ENCODE measurements around the gene ATXN7L1.

The ATXN7L1 gene

DNA sequence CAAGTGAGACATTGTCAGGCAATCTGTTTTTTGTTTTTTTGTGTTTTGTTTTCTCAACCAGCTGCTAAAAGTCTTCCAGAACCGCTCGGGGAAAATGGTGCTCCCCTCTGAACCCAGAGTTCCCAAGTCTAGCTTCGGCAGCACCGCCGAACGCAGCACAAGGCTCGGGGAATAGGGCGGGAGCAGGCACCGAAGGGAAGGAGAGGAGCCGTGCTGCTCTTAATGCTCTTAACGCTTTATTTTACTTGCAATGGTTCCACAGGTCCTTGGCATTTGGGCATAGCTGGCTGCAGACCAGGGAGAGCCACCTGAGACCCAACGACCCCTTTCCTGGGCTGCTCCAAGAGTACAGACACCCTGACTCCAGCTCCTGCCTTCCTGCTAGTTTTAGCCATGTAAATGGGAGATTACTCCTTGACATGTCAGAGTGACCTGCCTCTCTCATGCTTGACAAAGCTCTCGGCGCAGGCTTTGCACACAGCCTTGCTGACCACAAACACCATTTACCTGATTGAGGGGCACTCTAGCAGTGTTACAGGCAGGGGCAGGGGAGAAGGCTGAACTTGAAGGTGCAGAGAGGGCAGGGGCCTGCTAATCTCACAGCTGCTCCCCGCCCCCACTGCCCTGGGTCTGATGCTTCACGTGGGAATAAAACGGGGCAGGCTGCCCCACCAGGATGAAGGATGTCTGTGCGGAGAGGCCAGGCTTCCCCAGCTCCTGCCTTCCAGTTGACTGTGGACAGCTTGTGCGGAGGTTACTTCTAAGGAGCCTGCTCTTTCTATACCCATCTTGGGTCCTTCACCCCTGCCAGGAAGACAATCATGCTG is 236.5 kb downstream of the ATXN7L1 start:
- no peak for DNase-seq

DNA sequence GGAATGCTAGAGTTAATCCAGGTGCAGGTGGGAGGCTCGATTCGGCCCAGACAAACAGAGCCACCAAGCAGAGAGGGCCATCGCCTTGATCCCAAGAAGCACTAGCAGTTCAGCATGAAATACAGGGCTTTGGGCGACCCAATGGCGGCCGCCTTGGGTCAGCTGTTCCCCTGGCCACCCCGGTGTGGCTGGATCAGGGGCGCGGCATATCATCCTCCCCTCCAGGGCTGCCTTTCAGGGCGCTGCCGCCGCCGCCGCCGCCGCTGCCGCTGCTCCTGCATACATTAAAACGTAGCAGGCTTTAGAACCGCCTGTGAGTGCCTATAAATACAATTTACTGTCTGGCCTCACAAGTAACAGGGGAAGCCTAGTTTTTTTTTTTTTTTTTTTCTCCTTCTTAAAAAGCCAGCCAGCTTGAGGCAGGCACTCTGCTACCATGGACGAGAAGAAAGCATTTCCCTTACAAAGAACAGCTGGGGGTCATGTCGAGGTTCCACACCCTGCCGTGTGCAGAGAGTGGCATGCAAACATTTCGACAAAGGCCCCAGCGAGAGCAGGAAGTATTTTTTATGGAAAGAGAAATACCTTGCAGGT is 237.4 kb downstream of the ATXN7L1 start:
- no peak for DNase-seq

DNA sequence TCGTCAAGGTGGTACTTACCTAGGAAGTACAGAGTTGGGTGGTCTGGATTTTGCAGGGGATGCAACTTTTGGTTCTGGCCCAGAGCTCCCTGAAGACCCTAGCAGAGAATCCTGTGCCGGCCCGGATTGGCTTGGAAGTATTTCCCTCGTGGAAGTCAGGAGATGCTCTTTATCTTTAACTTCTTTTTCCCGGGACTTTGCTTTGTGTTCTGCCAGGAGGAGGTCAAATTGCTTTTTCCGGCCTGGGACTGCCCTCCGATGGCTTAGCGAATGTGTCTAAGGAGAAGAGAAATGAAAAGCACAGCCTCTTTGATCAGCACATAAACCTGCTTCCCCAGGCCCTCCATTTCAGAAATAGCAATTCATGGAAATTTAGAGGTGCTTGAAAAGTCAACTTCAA is 238.1 kb downstream of the ATXN7L1 start:
- no peak for DNase-seq

DNA sequence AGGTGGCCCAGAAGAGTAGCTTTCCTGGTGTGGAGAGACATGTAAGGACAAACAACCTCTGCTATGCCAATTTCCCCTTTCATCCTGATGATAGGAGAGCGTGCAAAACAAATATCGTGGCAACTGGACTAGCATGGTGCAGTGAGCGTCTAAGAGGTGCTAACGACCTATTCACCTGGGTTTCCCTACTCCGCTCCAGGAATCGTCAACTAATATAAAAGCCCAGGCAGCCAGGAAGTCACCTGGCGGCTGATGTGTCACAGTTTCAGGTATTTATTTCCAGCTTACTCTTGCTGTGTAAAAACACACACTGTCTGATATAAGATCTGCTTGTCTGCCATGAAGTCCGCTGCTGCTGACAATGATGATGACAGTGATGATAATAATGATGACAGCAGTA is 238.6 kb downstream of the ATXN7L1 start:
- DNase-seq, result no peak

DNA sequence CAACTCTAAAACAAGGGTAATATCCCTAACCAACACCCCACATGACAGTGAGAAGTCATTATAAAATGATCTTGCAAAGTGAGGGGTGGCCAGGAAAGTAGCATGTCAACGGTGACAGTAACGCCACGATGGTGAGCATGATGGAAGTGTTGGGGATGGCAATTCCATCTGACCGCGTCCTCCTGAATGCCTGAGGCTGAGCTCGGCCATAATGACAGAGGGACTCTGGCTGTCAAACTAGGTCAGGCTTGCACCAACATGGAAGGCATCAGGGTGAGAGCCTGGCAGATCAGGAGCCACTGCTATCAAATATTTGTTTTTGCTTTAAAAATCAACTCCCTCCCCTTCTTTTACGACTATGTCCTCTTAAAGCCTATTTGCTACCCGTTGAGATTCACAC is 239.4 kb downstream of the ATXN7L1 start:
- DNase-seq, result no peak

DNA sequence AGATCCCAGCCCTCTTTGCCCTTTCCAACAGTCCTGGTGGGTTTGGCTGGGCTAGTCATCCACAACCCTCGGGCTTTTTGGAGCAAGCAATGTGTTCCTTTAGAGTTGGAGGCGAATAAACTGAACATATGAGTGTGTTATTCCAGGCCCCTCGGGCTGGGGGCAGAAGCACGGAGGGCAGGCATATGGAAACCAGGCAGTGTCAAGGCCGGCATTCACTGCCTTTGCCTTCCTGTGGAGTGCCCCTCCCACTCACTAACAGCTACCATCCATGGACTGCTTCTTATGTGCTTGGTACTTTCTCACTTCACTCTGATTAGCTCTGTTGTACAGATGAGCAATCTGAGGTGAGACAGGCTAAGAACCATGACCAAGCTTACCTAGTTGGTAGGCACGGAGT is 241.2 kb downstream of the ATXN7L1 start:
- no peak for DNase-seq

DNA sequence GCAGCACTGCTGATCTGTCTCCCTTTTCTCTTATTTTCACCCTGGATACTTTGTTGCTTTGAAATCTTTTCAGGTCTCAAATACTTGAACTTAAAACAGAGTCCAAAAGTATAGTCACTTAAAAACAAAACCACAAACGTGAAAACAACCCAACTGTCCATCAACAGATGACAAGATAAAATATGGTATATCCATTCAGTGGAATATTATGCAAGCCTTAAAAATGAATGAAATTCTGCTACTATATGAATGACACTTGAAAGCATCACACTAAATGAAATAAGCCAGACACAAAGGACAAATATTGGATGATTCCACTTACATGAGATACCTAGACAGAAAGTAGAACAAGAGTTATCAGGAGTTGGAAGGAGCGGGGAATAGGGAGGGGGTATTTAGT is 250.4 kb downstream of the ATXN7L1 start:
- DNase-seq, result no peak

DNA sequence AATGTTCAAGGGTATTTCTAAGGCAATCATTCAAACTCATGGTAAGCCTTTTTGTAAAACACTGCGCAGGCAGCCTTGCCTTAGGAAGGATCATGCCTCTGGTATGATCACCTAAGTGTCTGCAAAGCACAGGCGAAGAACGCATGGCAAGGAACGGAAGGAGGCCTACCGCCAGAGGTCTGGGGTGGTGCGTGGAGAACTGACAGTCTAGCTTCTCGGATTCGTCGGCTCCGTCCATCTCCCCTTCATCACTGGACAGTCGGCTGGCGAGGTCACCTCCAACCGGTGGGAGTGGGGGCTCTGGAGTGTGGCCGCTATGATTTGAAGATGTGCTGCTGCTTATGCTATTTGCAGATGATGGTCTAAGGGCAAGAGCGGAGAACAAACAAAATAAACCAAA is 252.5 kb downstream of the ATXN7L1 start:
- no peak for DNase-seq

DNA sequence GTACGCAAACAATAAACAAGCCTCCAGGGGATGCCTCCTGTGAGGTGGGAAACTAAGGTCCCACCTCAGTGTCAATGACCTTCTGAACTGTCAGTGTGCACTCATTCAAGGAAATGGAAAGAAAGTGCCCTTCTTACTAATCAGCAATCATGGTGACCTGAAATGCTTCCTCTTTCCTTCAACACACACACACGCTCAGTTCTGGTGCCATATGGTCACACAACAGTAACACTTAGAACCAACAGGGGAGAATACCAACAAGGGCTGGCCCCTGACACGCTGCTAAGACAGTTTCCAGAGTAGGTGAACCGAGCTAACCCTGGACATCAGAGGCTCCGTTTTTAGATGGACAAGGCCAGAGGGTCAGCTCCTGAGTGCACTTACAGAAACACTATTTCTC is 253.0 kb downstream of the ATXN7L1 start:
- DNase-seq, result no peak

DNA sequence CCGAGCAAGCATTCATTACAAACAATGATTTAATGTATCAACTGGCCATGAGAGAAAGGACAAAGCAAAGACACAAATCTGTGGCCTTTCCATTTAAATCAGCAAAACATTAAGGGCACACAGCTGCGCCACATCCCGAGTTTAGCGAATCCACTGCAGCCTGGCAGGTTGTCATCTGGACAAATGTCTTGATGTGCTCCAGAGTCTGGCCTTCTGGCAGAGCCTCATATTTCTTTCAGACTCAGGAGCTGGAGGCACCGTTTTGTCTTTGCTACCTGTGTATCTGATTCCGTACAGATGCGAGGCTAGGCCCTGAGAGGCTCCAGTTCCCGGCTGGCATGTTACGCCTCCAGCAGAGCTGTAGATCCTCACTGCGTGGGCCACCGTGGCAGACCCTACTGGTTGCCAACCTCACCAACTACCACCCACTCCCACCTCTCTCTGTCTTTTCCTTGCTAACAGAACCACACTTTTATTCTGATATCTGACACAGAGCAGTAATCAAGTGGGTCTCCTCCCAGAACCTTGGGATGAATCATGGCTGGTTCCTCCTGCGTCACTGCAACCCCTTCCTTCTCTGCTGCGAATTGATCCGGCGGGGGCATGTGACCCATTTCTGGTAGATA is 254.2 kb downstream of the ATXN7L1 start:
- DNase-seq, result no peak

DNA sequence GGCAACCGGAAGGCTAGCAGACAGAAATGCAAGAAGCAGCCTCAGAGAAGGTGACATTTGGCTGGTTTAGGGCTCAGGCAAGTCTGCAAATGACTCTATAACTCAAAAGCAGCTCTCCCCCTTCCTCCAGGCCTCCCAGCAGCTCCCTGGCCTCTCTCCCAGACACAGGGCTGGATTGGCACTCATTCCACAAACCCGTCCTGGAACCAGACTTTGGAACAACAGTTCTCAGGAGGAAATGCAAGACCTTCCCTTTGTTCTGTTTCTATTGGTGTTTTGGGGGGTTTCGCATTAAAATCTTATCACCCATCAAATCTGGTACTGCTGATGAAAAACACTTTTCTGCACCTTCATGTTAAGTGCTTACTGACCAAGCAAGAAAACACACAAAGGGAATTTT is 254.8 kb downstream of the ATXN7L1 start:
- DNase-seq, result no peak

DNA sequence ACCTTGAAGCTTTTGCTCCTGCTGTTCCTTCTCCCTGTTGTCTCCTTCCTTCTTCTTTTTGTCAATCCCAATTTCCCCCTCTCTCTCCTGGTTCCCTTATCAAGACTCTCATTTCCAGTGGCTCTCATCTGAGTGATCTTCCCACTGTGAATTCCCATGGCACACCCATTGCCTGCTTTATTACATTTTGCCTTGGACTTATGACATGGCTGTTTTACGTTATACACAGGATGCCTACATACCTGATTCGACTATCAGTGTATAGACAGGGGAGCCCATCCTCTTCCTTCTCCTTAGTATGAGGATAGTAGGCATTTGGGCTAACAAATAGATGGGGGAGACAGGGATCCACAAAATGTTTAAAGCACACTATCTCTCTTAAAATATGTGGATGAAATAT is 255.2 kb downstream of the ATXN7L1 start:
- no peak for DNase-seq

DNA sequence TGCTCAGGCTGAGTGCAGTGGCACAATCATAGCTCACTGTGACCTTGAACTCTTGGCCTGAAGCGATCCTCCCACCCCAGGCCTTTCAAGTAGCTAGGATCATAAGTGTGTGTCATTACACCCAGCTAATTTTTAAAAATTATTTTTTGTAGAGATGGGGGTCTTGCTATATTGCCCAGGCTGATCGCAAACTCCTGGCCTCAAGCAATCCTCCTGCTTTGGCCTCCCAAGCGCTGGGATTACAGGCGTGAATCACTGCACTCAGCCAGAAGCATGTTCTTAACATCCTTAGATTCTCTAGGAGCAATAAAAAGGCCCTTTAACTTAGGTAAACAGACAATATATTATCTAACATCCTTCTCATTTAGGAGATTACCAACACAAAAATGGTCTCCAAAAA is 256.8 kb downstream of the ATXN7L1 start:
- DNase-seq, result no peak

DNA sequence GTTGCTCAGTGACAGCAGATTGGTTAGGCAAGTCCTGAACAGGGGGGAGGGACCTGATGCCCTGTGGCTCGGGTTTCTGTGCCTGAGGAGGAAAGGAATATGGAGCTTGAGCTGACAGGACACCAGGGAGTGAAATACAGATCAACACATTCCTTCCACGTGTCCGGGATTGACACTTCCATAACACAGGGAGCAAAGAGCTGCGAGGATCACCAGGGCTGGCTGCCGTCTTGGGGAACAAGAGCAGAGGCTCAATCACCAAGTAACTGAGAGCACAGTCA is 258.4 kb downstream of the ATXN7L1 start:
- DNase-seq, result no peak

DNA sequence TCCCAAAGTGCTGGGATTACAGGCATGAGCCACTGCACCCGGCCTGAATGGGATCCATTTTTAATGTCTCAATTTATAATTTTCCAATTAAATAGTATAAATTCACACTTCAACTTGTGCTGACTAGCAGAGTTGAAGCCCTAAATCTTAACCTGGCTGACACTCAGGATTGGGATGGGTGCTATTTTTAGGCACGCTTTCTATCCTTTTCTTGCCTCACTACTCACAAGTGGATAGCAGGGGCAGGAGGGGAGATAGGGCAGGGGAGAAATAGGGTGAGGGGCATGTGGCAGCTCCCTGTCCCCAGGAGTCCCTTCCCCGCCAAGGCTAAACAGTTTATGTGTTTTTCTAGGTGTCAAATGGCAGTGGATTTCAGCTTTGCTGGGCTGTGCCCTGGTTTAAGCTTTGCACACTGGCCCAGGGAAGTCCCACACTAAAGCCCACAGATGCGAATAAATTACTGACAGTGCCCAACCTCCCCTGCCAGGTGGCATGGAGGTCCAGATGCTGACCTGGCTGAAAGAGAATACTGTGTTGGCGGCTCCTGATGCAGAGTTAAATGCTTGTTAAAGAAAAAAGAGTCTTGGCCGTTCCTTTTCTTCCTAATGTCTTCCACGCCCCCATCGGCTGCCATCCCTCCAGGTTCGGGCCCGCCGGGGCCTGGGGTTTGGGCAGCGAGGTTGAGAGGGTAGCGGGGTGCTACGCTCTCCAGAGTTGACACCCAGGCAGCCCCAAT is 259.0 kb downstream of the ATXN7L1 start:
- DNase-seq, result no peak

DNA sequence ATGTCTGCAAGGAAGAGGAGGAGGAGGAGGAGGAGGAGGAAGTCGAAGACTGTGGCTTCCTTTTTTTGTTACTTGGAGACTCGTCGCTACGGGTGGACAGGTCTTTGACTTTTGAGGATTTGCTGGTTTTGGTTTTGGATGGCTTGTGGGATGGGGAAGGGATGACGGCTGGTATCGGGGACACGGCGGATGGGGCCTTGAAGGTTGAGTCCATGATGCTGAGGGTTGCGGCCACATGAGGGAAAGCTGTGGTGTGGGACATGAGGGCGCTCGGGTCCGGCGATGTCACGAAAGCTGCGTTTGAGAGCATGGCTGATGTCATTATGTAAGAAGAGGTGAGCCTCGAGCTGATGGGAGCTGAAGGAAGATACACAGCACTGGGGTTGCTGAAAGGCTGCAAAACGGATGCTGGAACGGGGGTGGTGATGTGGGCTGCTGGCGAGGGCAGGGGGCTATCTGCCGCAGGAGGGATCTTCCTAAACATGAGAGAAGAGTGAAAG is 262.0 kb downstream of the ATXN7L1 start:
- no peak for DNase-seq

DNA sequence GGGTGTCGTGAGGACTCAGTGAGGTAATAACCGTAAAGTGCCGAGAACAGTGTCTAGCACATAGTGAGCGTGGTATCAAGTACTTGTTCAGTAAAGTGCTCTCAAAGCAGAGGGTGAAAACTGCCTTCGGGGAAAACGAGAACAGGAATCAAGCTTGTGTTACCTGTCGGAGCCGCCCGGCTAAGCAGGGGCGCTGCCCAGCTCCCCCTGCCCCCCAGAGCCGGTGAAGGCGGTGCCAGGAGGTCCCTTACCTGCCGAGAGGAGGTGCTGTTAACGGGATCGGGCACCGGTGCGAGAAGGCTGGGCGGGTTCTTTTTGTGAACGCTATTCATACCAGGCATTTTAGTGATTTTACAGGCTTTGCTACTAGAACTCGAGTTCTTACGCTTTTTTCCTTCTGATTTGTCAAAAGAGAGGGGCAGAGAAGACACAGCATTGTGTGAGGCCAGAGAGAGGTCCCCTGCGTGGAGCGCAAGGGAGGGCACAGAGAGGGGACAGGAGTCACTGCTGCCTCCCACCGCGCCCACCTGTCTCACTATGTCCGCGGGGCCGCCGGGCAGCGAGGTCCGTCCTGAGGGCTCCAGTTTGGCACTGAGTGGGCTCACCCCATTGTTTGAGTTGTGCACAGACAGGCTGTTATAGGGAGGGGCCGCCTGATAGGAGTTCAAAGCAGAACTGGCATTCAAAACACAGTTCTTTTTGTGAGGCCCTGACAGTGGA is 262.6 kb downstream of the ATXN7L1 start:
- no peak for DNase-seq

DNA sequence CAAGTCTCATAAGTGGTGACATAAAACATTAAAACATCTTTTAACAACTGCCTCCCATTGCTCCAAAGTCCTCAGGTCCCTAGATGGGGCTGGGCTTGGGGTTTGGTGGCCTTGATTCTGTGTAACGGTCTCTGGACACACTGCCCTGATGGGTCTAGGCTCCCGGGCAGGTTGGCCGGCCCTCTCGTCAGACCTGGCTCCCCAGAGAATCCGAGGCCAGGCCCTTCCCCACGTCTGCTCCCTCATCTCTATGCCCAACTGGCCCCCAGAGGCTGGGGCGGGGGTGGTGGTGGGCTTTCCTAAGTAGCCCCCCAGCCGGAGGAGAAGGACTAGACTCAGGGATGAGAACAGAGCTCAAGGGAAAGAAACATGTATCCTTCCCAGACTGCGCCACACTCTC is 263.6 kb downstream of the ATXN7L1 start:
- no peak for DNase-seq

DNA sequence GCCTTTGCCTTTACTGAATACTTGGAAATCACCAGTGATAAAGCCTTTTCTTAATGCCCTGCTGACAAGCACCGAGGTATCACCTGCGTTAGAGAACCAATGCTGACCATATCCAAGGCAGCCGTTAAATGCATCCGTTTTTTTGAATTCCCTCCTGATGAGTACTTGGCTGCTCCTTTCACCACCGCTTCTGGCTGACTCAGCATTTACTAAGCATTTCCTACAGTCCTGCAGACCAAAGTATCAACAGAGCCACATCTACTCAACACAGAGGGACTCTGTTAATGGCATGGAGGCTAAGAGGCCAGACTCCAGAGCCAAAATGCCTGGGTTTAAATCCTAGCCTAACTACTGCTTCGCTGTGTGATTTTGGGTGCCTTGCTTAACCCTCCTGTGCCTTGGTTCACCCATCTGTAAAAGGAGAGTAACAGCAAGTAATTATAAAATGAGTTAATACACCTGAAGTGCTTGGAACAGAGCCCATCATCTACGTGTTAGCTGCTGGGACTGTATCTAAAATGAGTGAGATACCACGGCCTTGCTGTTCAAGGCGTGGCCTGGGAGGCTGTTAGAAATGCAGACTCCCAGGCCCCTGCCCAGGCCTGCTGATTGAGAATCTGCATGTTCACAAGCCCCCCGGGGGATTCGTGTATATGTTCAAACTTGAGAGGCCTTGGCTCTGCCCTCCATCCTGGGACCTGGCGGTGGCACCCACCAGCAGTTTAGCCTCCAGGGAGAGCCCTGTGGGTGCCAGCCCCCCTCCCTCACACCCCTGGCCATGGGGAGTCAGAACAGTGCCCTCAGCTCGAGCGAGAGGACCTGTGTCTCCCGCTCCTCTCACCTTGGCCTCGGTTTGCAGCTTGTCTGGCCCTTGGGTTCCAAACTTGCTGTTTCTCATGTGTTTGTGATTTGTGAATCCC is 264.3 kb downstream of the ATXN7L1 start:
- no peak for DNase-seq

DNA sequence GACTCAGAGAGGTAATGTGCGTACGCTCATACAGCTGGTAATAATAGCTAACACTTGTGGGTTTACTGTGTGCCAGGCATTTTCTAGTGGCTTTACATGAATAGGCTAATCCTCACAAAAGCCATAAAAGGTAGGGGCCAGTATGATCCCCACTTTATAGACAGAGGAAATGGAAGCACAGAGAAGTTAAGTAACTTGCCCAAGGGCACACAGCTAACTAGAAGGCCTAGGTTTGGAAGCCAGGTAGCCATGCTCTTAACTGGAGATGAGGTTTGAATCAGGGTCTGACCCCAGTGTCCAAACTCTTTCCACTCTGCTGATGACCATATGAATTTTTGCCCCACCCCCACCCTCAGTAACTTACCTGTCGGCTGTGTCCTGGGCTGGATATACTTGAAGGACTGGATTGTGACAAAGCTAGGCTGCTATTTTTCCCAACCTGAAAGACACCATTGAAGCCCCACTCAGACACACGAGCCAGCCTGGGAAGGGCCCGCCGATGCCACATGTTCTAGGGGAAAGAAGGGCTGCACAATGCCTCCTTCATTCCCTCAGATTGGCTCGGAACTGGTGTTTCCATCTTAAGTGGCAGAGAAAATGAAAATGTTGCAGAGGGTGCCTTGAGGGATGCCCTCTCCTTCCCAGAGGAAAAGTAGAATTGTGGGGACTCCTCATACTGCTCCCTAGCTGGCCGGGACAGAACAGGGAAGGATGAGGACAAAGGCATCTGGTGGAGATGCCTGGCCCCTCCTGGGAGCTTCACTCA is 266.1 kb downstream of the ATXN7L1 start:
- DNase-seq, result no peak
